ENCODE data around the gene TIAM2. TPM values are rescaled to one million over a fixed set of nuclear protein-coding genes. Genes with fewer than 3 reads are reported as not detected.

TIAM2 gene
- total RNA-seq, 4 donors from 2014 or later: 9.2 to 18.2 (median 11.4) TPM

GRCh38 chr6:155259204-155259603, 264.1 kb downstream of the TIAM2 start:
- WGBS, 2 donors: 92 to 93% methylated on average over 3 of the region's 3 CpGs
- H3K4me1 ChIP-seq: no peaks in the 10 kb centered on the region
- peaks cover 0 to 57% (median 6%) of the 10 kb centered on the region in 3 donors for H3K36me3 ChIP-seq
- H3K9me3 ChIP-seq: no peaks in the 10 kb centered on the region
- no peak overlapping the region for H3K4me3 ChIP-seq
- H3K27ac ChIP-seq: no peak overlapping the region
- H3K27me3 ChIP-seq: no peaks in the 10 kb centered on the region
- DNase-seq (ENCODE audit: low spot score in 2 of 2): no peak
- no peak for TF ChIP-seq EP300 (IDR thresholded peaks at IDR 0.05)
- TF ChIP-seq CTCF (IDR thresholded peaks at IDR 0.05): no peak
- no peak for TF ChIP-seq POLR2A (IDR thresholded peaks at IDR 0.05)

- H3K9me3 ChIP-seq: no peaks in the 10 kb centered on the region
- TF ChIP-seq POLR2A (IDR thresholded peaks at IDR 0.05) (no peak), EP300 (IDR thresholded peaks at IDR 0.05) (no peak), CTCF (IDR thresholded peaks at IDR 0.05) (no peak)
- no peaks in the 10 kb centered on the region for H3K4me1 ChIP-seq
- no peak for DNase-seq (ENCODE audit: low spot score in 2 of 2)
- 94 to 95% methylated on average over 5 of the region's 5 CpGs for WGBS, 2 donors
- H3K27ac ChIP-seq: no peak overlapping the region
- H3K4me3 ChIP-seq: no peak overlapping the region
- no peaks in the 10 kb centered on the region for H3K27me3 ChIP-seq
- peaks cover 0 to 52% (median 6%) of the 10 kb centered on the region in 3 donors for H3K36me3 ChIP-seq
Measured at GRCh38 chr6:155259897-155260296, 264.8 kb downstream of the TIAM2 start.

GRCh38 chr6:155260686-155261085, 265.6 kb downstream of the TIAM2 start:
- DNase-seq (ENCODE audit: low spot score in 2 of 2): no peak
- no peaks in the 10 kb centered on the region for H3K4me1 ChIP-seq
- no peak overlapping the region for H3K27ac ChIP-seq
- no peak overlapping the region for H3K4me3 ChIP-seq
- peaks cover 0 to 51% (median 6%) of the 10 kb centered on the region in 3 donors for H3K36me3 ChIP-seq
- 46 to 93% methylated on average over 3 of the region's 3 CpGs for WGBS, 2 donors
- no peaks in the 10 kb centered on the region for H3K9me3 ChIP-seq
- no peaks in the 10 kb centered on the region for H3K27me3 ChIP-seq
- TF ChIP-seq POLR2A (IDR thresholded peaks at IDR 0.05): no peak
- no peak for TF ChIP-seq CTCF (IDR thresholded peaks at IDR 0.05)
- TF ChIP-seq EP300 (IDR thresholded peaks at IDR 0.05): no peak

- WGBS, 2 donors: 79 to 81% methylated on average over 11 of the region's 11 CpGs
- Histone ChIP-seq H3K4me3 (no peak overlapping the region), H3K27me3 (no peaks in the 10 kb centered on the region), H3K27ac (no peak overlapping the region), H3K36me3 (peaks cover 0 to 45% (median 6%) of the 10 kb centered on the region in 3 donors), H3K9me3 (no peaks in the 10 kb centered on the region), H3K4me1 (no peaks in the 10 kb centered on the region)
- DNase-seq (ENCODE audit: low spot score in 2 of 2): no peak
- TF ChIP-seq EP300 (IDR thresholded peaks at IDR 0.05) (no peak), POLR2A (IDR thresholded peaks at IDR 0.05) (no peak), CTCF (IDR thresholded peaks at IDR 0.05) (no peak)
Measured at GRCh38 chr6:155261111-155261900, 266.2 kb downstream of the TIAM2 start.

- WGBS, 2 donors: 89 to 92% methylated on average over 4 of the region's 4 CpGs
- no peak for DNase-seq (ENCODE audit: low spot score in 2 of 2)
- H3K27ac ChIP-seq: no peak overlapping the region
- TF ChIP-seq CTCF (IDR thresholded peaks at IDR 0.05) (no peak), POLR2A (IDR thresholded peaks at IDR 0.05) (no peak), EP300 (IDR thresholded peaks at IDR 0.05) (no peak)
- H3K36me3 ChIP-seq: peaks cover 0 to 31% (median 0%) of the 10 kb centered on the region in 3 donors
- no peaks in the 10 kb centered on the region for H3K9me3 ChIP-seq
- no peak overlapping the region for H3K4me3 ChIP-seq
- H3K4me1 ChIP-seq: no peaks in the 10 kb centered on the region
- H3K27me3 ChIP-seq: no peaks in the 10 kb centered on the region
Measured at GRCh38 chr6:155262655-155263054, 267.5 kb downstream of the TIAM2 start.

Data from tibial nerve (tissue), 4 donors.